SIG-M5 treated with dmso at 0.1 percent for 504 hours (cell line): ENCODE data around the gene LMAN1L.

Source experiments
- DNase-seq: peaks from one replicate; lab custom pipeline; 2025; ENCODE audit not compliant: unreplicated experiment; lab: John Stamatoyannopoulos, UW

The LMAN1L gene

GRCh38 chr15:74812533-74812932 is at the start of gene LMAN1L:
Gene LMAN1L (plus strand): TSS chr15:74812835. CDS start chr15:74812855, 20 bp downstream.
- DNase-seq, result no peak

GRCh38 chr15:74763416-74763815 is 49.2 kb upstream of the LMAN1L start:
- DNase-seq, result no peak

- DNase-seq, result no peak
Measured at GRCh38 chr15:74767167-74768098, 45.2 kb upstream of the LMAN1L start.

GRCh38 chr15:74768099-74768770 is 44.4 kb upstream of the LMAN1L start:
- DNase-seq, result no peak

DNA sequence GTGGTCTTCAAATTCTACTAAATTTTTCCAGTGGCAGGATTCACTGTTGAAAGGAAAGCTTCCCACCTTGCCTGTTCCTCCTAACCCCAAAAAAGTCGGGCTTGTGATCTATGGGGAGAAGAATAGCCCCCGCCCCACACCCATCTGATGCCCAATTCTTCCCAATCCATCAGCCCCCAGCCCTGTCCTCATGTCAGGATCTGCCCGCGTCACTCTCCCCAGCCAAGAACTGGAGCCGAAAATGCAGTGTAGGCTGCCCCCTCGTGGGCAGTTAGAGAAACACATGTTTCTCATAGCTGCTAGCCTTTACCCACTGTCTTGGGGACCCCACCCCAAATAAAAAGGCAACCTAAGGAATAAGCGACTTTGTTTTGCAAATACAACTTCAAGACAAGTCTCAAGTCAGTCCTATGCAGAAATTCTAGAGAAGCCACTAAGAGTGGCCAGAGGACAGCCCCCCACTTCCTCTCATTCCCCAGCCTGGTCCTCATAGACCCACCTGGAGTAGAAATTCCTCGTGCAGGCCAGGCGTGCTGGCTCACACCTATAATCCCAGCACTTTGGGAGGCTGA is 43.8 kb upstream of the LMAN1L start:
- DNase-seq, result peak; percentile 65

GRCh38 chr15:74769463-74770025 is 43.1 kb upstream of the LMAN1L start:
- no peak for DNase-seq

DNA sequence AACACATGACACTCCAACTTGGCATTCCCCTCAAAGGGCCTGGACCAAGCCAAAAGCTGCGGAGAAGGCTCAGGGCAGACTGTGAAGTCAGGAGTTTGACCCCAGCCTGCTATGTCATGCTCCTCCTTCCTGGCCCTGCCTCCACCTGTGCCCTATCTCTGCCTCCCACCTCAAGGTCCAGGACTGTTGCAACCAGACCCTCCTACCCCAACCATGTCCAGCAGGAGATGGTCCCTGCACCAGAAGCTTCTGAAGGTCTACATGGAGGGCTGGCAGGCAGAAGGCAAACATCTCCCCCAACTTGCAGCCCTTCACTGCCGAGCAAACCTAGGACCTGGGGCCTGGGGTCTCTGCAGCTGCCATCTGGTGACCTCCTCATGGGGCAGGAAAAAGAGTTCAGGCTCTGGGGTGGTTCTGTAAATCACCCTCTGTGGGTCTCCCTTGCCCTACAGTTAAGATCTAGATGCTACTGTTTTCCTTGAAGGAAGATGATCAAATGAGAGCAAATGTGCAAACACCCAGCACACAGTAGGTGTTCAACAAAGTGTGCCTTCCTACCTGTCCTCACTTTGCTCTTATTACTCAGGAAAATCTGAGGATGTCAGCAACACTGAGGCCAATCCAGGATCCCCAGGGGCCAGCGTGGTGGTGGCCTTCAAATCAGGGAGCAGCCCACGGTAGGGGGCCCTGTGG is 42.3 kb upstream of the LMAN1L start:
- DNase-seq, result no peak

- no peak for DNase-seq
Measured at GRCh38 chr15:74773329-74773728, 39.3 kb upstream of the LMAN1L start.

- peak; percentile 14 for DNase-seq
Measured at GRCh38 chr15:74773731-74774252, 38.8 kb upstream of the LMAN1L start.

GRCh38 chr15:74775132-74775562 is 37.5 kb upstream of the LMAN1L start:
- no peak for DNase-seq

- DNase-seq, result no peak
Measured at GRCh38 chr15:74775894-74776293, 36.7 kb upstream of the LMAN1L start.

DNA sequence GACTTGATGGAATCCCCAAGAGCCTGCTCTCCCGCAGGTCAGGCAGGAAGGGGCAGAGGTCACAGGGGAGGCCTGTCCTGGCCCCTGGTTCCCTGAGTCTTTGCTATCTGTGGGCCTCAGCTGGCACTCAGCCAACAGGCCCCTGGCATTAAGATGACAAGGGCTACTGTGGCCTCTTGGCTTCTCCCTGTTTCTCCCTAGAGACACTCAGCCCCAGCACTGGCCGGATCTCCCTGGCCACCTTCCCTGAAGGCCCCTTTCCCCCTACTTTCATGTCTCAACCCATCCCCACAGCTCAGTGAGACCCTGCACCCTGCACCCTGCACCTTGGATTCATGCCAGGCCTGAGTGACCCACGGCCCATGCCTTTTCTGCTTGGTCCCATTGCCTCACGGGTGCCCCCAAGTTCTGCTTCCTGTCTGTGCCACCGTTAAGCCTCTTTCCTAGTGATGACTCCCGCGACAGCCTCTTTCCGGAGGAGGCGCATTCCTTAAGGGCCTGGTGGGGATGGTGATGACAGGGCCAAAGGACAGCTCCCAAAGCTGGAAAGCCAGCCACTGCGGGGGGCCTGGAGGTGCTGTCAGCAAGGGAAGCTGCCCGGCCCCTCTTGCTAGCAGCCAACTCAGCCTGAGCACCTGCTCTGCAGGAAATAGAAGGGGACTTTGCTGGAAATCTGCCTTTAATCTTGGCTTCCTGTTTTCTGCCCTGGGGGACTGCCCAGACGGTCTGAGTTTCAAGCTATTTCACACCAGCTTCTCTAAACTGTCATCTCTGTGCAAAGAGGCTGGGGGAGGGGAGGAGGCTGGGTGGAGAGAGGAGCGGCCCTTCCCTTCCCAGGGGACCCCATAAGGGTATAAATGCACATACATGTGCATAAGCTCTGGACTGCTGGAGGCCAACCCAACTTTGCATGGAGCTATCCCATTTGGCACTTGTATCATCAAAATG is 35.5 kb upstream of the LMAN1L start:
- peak; percentile 89 for DNase-seq

GRCh38 chr15:74777769-74778598 is 34.7 kb upstream of the LMAN1L start:
- no peak for DNase-seq

DNA sequence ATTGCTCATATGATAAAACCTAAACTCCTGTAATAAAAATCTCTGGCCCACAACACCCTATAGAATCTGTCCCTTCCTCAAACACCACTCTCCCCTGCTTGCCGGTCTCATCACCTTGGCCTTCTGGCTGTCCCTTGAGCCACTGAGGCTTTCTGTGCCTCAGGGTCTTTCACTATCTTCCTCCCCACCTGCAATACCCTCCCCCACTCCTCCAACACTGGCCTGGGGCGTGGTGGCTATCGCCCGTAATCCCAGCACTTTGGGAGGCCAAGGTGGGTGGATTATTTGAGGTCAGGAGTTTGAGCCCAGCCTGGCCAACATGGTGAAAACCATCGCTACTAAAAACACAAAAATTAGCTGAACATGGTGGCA is 34.0 kb upstream of the LMAN1L start:
- no peak for DNase-seq

DNA sequence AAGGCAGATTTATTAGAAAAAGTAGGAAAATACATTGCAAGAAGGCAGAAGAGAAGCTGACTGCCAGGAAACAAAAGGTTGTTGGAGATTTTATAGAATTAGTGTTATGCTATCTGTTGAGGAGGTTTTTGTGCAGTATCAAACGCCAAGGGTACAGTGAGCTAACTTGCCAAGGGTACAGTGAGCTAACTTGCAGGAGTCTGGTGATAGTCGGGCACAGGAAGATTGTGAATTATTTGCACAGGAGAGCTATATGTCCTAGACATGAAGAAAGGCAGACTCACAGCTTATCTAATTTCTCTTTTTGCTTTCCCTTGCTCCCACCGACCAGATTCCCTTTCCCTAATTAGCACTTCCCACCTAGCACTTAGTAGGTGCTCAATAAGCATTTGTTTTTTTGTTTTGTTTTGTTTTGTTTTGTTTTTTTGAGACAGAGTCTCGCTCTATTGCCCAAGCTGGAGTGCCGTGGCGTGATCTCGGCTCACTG is 33.4 kb upstream of the LMAN1L start:
- no peak for DNase-seq

DNA sequence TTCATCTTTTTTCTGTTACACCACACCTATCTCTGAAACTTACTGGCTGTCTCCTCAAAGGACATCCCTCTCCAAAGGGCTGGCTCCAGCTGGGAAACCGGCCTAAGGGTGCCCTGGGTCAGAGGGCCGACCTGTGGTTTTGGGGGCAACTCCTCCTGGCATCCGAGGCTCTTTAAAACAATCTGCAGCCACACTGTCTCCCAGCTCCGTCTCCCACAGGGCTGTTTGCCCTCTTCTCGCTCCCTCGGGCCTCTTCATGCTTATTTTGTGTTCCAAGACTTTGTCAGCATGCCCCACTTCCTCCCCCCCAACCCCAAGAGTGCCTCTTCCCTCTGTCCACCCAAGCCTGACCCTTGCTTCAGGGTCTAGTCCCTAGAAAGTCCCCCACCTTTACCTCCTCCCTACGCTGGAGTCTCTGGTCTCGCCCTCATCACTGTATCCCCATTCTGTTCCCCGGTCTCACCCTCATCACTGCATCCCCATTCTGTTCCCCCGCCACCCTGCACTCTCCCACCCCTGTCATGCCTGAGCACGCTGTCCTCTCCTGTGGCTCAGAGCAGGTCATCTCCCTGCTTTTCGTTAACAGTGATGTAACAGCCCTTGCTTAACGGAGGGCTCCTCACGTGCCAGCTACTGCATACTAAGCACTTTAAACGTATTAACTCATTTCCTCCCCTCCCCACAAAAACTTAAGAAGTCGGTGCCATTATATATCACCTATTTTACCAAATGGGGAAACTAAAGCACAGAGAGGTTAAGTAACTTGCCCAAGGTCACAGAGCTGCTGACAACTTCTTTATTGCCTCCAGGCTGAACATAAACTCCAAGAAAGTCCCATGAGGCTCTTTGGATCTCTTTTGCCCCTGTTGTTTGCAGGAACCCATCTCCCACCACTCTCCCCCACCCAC is 31.9 kb upstream of the LMAN1L start:
- DNase-seq, result peak; percentile 90

GRCh38 chr15:74781431-74782258 is 31.0 kb upstream of the LMAN1L start, which contains the start of gene CSK:
Gene CSK (plus strand): TSS chr15:74782080. CDS start chr15:74798298, 16,218 bp downstream.
- DNase-seq, result peak; percentile 59
